Urinary bladder (tissue), 4 donors: ENCODE results near the gene KIAA2012. TPM values are rescaled to one million over a fixed set of nuclear protein-coding genes. Genes with fewer than 3 reads are reported as not detected.

Experiments
- DNase-seq: peaks from one replicate; pipeline ENCODE4 v3.0.0-alpha.2; 2015; ENCODE audit errors: extremely low spot score
- H3K27ac ChIP-seq: one replicate; pipeline ENCODE4 v1.5.1; 2013; ENCODE audit warnings: low read depth, mild to moderate bottlenecking, moderate library complexity
- H3K36me3 ChIP-seq: one replicate; pipeline ENCODE4 v1.6.1; 2013; ENCODE audit warnings: mild to moderate bottlenecking, moderate library complexity; ENCODE audit not compliant: insufficient read depth
- H3K4me1 ChIP-seq: one replicate; pipeline ENCODE4 v1.6.1; 2013; ENCODE audit warnings: mild to moderate bottlenecking, moderate library complexity; ENCODE audit not compliant: insufficient read depth
- H3K4me3 ChIP-seq: one replicate; pipeline ENCODE4 v1.5.1; 2013; ENCODE audit warnings: low read depth, low read length
- WGBS: extraction: QIAGEN DNeasy Blood & Tissue Kit; methylation state at CpG from one replicate; pipeline ENCODE4 v1.1.7; 2013; 5-methylcytosine and 5-hydroxymethylcytosine counted together
- polyA plus RNA-seq: library from polyadenylated mRNA; stranded (reverse); fragments of 200-250 nt; gene quantifications from one replicate; pipeline ENCODE4 v1.2.3, GENCODE V29; 2013
- total RNA-seq: library from RNA; depleted of rRNA; stranded (reverse); fragments of >200 nt; gene quantifications from one replicate; pipeline ENCODE4 v1.2.3, GENCODE V29; 2014
- donor health status: healthy with polysubstance abuse.
- donor health status: healthy.

KIAA2012 gene
- total and polyA plus RNA-seq, 2 donors, result 0.05 to 0.16 TPM

DNA sequence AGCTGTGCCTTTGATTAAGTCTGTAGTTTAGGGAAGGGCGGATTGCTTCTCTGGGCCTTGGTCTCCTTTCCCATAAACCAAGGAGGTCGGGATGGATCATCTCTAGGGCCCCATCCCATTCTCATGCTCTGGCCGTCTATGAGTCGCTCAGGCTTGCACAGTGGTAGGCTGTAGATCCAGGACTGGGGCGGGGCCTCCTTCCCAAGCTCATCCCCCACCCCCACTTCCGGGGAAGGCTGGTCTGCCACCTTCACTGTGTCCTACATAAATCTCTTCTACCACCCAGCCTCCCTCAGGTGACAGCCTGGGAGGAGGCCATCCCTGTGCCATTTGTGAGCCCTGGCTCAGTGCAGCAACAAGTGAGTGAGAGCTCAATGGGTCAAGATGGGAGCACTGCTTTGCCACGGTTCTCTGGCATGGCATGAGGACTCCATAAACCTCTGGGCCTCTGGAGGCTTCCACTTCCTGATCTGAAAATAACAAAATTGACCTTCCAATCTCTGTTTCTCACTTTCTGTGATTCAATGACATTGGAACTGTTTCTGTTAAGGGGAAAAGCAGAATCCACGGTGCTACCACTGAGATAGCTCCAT, 96.9 kb downstream of the KIAA2012 start:
- WGBS, result 93% methylated on average over 8 of the region's 8 CpGs

DNA sequence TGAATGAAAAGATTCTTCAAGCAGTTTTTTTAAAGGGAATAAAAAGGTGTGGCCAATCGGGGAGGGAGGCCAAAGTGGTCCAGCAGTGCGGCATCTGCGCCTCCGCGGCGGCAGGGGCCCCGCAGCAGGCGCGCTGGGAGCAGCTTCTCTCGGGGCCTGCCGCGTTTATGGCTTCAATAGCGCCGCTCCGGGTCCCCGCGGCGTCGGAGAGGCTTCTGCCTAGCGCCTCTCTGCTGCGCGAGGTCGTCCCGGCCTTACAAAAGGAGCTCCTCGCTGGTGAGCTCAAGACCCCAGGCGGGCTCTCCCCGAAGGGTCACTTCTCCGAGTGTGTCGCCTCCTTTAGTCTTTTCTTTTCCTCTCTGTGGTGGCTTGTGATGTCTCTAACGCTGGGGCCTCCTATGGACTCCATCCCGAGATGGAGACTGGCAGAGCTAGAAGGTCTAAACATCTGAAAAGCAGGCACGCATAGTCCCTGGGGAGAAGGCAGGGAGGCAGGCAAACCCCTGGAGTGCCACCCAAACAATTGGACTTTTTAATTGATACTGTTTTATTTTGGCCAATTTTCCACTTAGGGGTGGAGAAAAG, 98.3 kb downstream of the KIAA2012 start:
- H3K36me3 ChIP-seq, result no peaks in the 10 kb centered on the region
- no peak overlapping the region for H3K27ac ChIP-seq
- WGBS, result 8% methylated on average over 32 of the region's 32 CpGs
- no peaks in the 10 kb centered on the region for H3K4me1 ChIP-seq
- no peak overlapping the region for H3K4me3 ChIP-seq
- DNase-seq, result no peak

More for the DNA sequence above, 96.9 kb downstream of the KIAA2012 start:
- no peaks in the 10 kb centered on the region for H3K4me1 ChIP-seq
- no peaks in the 10 kb centered on the region for H3K36me3 ChIP-seq
- DNase-seq, result no peak
- H3K4me3 ChIP-seq, result no peak overlapping the region
- no peak overlapping the region for H3K27ac ChIP-seq

DNA sequence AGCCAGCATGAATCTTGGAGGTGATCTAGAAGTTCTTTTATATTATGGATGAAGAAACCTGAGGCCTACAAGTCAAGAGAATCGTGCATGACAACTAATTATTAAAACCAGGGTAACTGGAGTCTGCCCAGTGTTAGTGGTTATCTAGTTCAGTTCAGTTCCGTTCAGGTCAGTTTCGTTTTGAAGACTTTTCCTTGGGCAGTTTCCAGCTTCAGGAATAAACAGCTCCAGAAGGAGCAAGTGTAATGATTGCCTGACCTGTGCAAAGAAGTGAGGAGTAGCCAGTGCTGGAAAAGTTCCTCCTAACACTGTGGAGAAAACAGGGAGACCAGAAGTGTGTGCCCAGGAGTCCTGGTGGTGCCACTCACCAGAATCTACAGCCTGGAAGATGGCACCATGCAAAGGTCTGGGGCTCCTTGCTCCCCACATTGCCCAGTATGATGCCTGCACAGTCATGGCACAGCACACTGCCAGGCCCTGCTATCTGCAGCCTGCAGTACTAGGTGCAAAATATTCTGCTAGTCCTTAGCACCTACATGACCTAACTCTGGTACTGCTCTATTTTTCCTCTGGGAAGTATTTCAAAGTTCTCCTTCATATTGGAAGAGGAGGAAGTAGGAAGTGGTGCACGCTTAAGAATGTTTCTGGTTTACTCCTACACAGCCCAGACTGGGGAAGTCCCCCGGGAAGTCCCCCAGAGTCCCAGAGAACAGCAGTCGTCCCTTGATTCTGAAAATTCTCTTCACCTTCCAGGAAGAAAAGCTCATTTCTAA, 99.6 kb downstream of the KIAA2012 start:
- Histone ChIP-seq H3K4me1 (no peaks in the 10 kb centered on the region), H3K4me3 (no peak overlapping the region), H3K36me3 (no peaks in the 10 kb centered on the region), H3K27ac (no peak overlapping the region)
- DNase-seq, result no peak
- 49% methylated on average over 6 of the region's 6 CpGs for WGBS

- Histone ChIP-seq H3K27ac (no peak overlapping the region), H3K4me3 (no peak overlapping the region), H3K36me3 (no peaks in the 10 kb centered on the region), H3K4me1 (no peaks in the 10 kb centered on the region)
- DNase-seq, result peak; percentile 56
- WGBS, result 49% methylated on average over 7 of the region's 7 CpGs
Measured at GRCh38 chr2:202178346-202178958, 105.4 kb downstream of the KIAA2012 start.

- Histone ChIP-seq H3K4me1 (no peaks in the 10 kb centered on the region), H3K36me3 (no peaks in the 10 kb centered on the region), H3K27ac (no peak overlapping the region), H3K4me3 (no peak overlapping the region)
- WGBS, result 83% methylated on average over 2 of the region's 2 CpGs
- DNase-seq, result no peak
Measured at GRCh38 chr2:202184557-202184956, 111.5 kb downstream of the KIAA2012 start.

DNA sequence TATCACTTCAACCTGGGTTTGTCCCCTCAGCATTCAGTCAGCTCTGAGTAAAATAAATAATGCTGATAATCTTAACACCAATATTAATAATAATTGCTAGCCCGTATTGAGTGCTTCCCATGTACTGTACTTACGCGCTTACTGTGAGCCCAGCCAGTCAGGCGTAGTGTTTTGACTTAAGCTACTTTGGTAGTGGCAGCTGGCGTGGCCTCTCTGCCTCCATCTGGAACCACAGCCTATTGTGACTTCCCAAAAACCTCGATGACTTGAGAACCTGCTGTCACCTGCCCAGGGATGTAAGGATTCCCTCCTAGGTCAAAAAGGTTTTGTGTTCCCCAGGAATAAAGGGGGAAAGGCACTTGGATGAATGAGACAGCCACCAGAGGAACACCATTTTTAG, 112.1 kb downstream of the KIAA2012 start:
- WGBS, result 82% methylated on average over 6 of the region's 6 CpGs
- no peak overlapping the region for H3K27ac ChIP-seq
- H3K4me3 ChIP-seq, result no peak overlapping the region
- DNase-seq, result no peak
- no peaks in the 10 kb centered on the region for H3K4me1 ChIP-seq
- H3K36me3 ChIP-seq, result no peaks in the 10 kb centered on the region

DNA sequence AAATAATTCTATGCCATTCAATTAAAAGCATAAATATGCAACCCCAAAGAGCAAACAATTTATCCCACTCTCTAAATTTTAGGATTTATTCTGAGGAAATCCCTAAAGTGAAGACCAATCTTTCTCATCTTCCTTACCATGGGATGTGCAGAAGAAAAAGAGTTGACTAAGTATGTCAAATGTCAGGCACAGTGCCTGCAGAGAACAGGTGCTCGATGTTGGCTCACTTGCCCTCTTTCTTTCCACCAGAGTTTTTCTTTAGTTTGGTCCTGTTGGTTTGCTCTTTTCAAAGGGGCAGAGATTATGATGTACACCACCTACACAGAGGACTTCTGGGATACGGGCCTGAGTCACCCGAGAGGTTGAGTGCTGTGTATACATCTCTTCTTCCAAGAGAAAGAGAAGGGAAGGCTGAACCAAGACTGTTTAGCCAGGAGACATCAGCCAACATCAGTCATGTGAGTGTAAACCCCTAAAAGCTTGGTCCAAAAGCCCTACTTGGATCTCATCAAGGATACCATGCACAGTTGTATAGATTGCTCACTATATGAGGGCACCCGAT, 113.7 kb downstream of the KIAA2012 start:
- DNase-seq, result no peak
- H3K36me3 ChIP-seq, result no peaks in the 10 kb centered on the region
- 93% methylated on average over 4 of the region's 4 CpGs for WGBS
- H3K4me3 ChIP-seq, result no peak overlapping the region
- no peak overlapping the region for H3K27ac ChIP-seq
- no peaks in the 10 kb centered on the region for H3K4me1 ChIP-seq

DNA sequence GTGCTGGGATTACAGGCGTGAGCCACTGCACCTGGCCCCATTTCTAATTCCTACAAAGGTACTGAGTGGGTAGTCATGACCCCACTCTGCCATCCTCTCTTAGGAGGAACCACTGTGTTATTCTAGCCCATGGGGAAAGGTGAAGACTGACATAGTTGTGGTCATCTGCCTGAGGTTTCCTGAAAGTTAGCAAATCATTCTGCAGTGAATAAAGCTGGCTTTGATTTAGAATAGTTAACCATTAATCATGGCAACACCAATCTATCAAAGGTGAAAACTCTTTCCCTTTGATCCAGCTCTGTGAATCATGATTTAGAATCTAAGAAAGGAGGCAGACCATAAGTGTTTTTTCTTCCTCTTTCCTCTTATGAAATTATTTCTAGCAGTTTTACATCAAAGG, 114.5 kb downstream of the KIAA2012 start:
- Histone ChIP-seq H3K4me3 (no peak overlapping the region), H3K27ac (no peak overlapping the region), H3K36me3 (no peaks in the 10 kb centered on the region), H3K4me1 (no peaks in the 10 kb centered on the region)
- WGBS, result 77% methylated on average over 1 of the region's 1 CpG
- DNase-seq, result no peak

DNA sequence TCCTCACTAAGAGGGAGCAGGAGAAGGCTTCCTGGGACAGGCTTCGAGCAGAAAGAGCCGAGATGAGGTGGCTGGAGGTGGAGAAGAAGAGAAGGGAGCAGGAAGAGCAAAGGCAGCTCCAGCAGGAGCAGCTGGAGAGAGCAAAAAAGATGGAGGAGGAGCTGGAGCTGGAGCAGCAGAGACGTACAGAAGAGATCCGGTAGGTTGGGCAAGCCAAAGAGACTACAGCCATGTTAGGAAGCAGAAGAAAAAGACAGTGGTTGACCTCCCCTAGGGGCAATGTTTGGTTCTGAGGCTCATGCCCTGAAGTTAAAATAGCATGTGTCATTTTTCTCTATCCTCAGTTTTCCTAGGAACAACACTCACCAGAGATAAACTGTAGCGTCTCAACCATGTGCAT, 120.2 kb downstream of the KIAA2012 start:
- H3K27ac ChIP-seq, result no peak overlapping the region
- H3K4me1 ChIP-seq, result no peaks in the 10 kb centered on the region
- DNase-seq, result no peak
- WGBS, result 90% methylated on average over 5 of the region's 5 CpGs
- no peak overlapping the region for H3K4me3 ChIP-seq
- H3K36me3 ChIP-seq, result no peaks in the 10 kb centered on the region

DNA sequence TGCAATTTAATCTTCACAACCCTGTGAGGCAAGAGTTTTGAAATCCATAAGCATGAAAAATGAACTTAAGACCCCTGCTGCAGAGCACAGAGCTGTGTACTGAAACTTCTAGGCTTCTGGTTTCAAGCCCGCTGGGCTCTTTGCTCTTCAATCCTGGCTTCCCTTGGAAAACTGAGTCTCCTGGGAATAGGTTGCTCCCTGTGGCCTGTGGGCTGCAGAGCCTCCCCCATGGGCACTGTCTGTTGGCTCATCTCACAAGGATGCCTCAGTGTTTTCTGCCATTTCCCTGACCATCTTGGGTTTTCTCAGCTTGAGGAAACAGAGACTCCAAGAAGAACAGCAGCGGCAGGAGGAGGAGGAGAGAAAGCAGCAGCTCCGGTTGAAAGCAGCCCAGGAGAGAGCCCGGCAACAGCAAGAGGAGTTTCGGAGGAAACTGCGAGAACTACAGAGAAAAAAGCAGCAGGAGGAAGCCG, 120.9 kb downstream of the KIAA2012 start:
- DNase-seq, result no peak
- WGBS, result 77% methylated on average over 7 of the region's 7 CpGs
- H3K27ac ChIP-seq, result no peak overlapping the region
- H3K36me3 ChIP-seq, result no peaks in the 10 kb centered on the region
- no peak overlapping the region for H3K4me3 ChIP-seq
- H3K4me1 ChIP-seq, result no peaks in the 10 kb centered on the region

DNA sequence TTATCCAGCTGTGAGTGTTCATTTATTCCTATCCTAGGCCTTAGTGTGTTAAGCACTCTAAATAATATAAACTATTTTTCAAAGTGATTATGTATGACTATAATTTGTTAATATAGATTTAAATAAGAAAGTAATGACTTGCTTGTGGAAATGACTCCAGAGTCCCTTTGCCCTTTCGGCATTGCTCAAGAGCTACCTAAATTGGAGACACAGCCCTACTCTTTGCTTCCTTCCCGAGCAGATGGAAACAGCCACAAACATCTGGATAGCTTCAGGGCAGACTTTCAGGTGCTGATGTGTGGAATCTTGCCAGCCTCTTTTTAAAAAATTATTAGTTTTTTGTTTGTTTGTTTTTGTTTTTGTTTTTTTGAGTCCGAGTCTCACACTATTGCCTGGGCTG, 121.4 kb downstream of the KIAA2012 start:
- Histone ChIP-seq H3K4me3 (no peak overlapping the region), H3K4me1 (no peaks in the 10 kb centered on the region), H3K27ac (no peak overlapping the region), H3K36me3 (no peaks in the 10 kb centered on the region)
- DNase-seq, result no peak
- WGBS, result 81% methylated on average over 3 of the region's 3 CpGs

DNA sequence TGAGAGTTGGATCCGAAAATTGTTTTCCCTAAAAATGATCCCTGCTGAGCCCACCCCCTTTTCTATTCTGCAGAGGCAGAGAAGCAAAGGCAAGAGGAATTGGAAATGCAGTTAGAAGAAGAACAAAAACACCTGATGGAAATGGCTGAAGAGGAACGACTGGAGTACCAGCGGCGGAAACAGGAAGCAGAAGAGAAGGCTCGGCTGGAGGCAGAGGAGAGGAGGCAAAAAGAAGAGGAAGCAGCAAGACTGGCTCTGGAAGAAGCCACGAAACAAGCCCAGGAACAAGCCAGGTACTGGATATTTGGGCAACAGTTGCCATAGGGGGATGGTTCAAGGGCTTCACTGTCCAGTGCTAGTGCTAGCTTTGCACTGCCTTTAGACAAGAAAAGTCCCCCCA, 123.7 kb downstream of the KIAA2012 start:
- no peak for DNase-seq
- 75% methylated on average over 6 of the region's 6 CpGs for WGBS
- Histone ChIP-seq H3K27ac (no peak overlapping the region), H3K36me3 (no peaks in the 10 kb centered on the region), H3K4me3 (no peak overlapping the region), H3K4me1 (no peaks in the 10 kb centered on the region)

DNA sequence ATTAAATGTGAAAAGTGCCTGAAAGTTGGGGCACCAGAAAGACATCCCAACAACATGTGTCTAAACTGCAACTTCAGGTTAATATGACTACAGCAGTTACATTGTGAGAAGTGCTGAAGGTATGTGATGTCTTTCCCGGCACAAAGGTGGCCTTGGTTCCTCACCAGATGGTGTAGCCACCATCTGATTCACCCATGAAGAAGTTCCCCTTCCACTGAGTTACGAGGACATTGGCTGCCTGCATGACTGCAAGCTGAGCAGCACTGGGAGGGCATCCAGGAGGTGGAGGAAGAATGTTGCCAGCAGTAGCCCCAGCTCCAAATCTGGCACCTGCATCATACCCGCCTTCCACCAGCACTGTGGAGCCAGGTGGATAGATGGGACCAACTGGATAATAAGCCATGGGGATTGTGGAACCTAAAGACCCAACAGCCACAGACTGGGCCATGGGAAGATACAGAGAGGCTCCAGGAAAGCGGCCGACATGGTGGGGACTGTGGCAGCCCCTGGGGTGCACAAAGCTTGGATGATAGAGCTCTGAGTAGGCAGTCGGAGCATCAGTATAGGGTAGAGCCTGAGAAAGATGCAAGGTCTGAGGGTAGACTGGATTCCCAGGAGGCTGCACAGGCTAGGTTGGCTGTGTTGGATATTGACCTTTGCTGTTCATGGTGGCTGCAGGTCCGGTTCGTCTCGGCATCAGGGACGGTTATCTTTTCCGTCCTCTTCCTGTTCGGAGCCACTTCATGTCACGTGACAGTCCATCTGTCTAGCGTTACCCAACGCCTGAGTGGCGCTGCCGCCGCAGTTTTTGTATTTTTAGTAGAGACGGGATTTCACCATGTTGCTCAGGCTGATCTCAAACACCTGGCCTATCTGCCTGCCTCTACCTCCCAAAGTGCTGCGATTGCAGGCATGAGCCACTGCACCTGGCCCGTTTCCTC, 128.4 kb downstream of the KIAA2012 start:
- WGBS, result 87% methylated on average over 21 of the region's 21 CpGs
- no peaks in the 10 kb centered on the region for H3K36me3 ChIP-seq
- H3K27ac ChIP-seq, result no peak overlapping the region
- H3K4me1 ChIP-seq, result no peaks in the 10 kb centered on the region
- no peak for DNase-seq
- H3K4me3 ChIP-seq, result no peak overlapping the region
